Hematopoietic multipotent progenitor cell treated with erythropoietin and hydrocortisone succinate and interleukin-3 and kit ligand, for 4 days (in vitro differentiated cells): ENCODE results near the gene MYCBP2.

Experiments
- DNase-seq: peaks from one replicate; pipeline ENCODE4 v3.0.0-alpha.2; 2015

Gene MYCBP2

DNA sequence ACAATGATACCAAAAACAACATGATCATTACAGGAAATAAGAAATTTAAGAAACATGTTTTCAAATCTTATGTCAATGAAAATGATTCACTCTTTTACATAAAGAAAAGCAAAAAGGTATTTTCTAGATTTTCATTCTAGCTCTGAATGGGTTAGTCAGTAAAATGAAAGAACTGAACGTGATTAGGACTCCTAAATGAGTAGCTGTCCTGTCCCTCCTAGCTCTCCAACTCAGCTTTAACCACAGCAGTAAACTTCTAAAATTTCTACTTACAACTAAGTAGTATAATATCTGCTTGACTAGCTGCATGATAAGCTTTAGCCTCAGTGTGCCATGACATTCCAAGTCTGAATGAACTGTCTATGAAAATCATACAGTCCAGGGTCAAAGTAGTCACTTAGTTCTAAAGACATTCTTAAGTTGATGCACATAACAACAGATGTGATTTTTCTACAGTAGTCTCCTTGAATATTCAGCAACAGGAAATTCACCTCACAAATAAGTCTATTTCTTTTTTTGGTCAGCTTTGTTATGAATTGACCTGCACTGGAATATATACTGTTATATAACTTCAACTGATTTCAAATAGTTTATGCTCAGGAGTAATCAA lies 136.4 kb downstream of the MYCBP2 start:
- DNase-seq: no peak

- DNase-seq: no peak
Measured at GRCh38 chr13:77185721-77186120, 141.2 kb downstream of the MYCBP2 start.

GRCh38 chr13:77184455-77184854 lies 142.4 kb downstream of the MYCBP2 start:
- peak; percentile 50 for DNase-seq

- DNase-seq: no peak
Measured at GRCh38 chr13:77180011-77180410, 146.9 kb downstream of the MYCBP2 start.

- DNase-seq: no peak
Measured at GRCh38 chr13:77177646-77178045, 149.2 kb downstream of the MYCBP2 start.

DNA sequence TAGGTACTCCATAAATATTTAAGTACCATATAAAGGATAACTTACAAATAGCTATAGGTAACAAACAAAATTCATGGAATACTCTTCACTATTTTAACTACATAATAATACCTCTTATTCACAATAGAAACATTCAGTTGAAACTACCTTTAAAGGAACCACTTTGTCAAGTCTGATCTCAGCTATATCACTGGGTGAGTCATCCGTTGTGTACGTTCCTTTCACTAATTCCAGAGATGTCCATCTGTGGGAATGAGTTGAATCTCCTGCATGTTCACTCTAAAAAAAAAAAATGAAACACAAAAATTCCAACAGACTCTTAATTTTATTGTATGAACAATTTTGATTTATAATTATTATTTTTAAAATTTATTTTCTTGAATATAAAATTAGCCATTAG lies 150.5 kb downstream of the MYCBP2 start:
- DNase-seq: no peak

DNA sequence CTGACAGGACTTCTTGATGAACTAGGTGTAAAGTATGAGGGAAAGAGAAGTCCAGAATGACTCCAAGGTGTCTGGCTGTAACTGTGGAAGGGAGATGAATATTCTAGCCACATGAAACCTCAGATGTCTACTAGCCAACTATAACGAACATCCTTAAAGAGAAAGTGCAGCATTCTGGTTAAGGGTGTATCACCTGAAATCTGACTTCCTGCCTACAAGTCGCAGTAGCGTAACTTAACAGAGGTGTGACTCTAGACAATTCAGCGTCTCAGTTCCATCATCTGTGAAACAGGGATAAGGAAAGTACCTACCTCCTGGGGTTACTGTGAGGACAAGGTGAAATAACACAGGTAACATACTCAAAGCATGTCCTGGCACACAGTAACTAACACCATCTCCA lies 154.2 kb downstream of the MYCBP2 start:
- DNase-seq: no peak

DNA sequence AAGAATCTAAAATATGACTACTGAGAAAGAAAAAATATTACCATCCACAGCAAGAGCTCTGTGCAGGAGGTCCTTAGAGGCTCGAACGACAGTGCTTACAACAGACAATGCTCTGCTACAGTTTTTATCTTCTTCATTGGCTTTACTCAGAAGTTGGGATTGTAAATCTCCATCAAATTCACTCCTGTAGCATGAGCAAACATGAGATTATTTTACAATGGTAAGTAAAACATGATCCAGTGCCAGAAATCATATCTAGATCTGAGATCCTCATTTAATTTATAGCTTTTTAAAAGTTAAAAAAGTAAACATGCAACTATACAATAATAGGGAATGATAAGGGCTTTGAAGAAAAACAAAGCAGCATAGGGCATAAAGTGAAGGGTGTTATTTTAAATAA lies 155.4 kb downstream of the MYCBP2 start:
- no peak for DNase-seq

DNA sequence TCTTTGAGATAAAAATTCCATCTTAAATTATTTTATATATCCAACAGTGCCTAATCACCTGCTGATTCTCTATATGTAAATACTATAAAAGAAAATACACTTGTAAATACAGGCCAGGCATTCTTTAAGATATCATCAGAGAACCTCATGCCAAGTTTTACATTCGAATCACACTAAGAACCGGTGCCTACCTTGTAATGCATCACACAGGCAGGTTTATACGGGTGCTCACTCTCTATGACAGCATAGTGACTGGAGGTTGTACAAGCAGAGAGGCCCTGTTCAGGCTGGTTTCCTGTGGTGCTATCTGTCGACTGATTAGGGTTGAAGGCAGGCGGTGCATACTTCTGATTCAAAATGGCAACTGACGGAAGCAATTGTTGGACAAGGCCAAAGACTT lies 158.7 kb downstream of the MYCBP2 start:
- DNase-seq: no peak

GRCh38 chr13:77150651-77151050 lies 176.2 kb downstream of the MYCBP2 start:
- no peak for DNase-seq

- DNase-seq: no peak
Measured at GRCh38 chr13:77143431-77143830, 183.5 kb downstream of the MYCBP2 start.

DNA sequence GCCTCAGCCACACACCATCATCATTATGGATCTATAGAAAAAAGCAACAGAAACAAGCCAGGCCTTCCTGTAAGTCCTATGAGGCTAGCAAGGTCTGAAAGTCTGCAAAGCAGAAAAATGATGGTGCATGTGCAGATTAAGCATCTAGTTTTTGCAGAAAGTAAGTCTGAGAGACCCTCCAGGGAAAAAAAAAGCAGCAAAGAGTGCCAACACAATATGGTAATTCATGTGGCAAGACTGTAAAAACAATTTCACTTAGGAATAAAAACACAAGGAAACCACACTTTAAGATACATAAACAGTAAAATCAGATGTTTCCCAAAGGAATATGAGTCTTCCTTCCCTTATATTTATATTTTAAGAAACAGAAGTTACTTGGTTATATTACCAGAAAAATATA lies 187.6 kb downstream of the MYCBP2 start:
- DNase-seq: no peak

- DNase-seq: no peak
Measured at GRCh38 chr13:77138813-77139212, 188.1 kb downstream of the MYCBP2 start.

DNA sequence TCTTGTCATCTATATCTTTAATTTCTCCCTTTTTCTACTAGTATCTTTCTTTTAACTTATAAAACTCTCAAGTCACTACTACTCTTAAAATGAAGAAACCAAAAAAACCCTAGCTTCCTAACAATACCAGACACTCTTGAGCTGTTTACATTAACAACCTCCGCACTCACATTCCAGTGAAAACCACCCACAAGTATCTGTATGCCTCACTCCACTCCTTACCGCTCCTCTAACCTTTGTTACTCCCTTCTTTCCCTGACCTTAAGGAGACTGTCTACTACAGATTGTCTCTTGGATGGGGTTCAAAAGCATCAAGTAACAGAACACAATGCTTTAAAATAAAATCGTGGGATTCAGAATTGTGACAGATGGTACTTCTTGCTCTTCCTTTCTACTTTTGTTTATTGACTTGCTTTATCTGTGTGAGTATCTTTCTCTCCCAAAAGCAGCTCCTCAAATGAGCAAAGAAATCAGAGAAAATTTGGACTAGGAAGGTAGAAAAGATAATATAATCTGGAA lies 189.9 kb downstream of the MYCBP2 start:
- no peak for DNase-seq

DNA sequence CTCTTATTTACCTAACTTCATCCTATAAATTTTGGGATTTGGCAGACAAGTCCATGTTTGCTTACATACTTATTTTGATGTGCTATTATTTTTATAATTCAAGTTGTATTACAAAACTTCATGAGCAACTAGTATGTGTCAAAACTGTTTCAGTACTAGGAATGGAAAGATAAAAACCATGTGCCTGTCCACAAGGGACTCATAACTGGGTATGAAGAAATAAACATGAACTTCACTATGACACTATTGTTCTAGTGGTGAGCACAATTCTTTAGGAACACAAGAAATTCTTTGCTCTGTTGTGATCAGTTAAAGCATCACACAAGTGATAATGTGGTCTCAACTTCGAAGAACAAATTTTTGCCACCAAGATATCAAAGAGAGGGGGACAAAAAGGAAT lies 202.5 kb downstream of the MYCBP2 start:
- no peak for DNase-seq

DNA sequence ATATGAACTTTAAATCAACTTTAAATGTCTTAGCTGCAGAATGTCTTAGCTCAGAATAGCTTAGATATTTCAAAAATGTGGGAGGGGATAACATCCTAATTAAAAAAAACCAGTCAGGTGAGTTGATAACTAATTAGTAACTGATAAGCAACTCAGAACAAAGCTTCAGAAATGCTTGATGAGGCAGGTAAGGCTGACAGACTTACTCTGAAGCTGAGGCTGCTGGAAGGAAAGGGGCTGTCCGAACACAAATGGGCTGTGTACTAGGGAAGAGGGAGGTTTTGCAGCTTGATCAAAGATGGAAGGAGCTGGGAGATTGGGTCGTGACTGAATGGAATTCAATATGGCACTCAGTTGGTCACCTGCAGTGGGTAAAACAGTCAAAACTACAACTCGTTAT lies 208.8 kb downstream of the MYCBP2 start:
- no peak for DNase-seq

DNA sequence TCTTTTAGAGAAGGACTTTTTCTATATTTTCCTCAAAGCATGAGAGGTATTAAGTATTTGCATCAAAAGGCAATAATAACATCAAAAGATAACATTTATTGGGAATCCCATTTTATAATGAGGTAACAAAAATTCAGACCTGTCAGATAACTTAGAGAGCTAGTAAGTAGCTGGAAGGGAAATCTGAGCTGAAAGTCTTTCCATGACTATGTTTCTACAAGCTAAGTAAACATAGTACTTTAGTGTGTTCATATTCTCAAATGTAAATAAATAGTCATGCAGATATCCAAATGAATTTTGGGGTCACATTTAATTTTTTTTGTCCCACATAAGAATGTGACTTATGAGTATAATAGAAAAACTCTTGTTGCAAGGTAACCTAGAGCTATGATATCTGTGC lies 212.6 kb downstream of the MYCBP2 start:
- DNase-seq: no peak

DNA sequence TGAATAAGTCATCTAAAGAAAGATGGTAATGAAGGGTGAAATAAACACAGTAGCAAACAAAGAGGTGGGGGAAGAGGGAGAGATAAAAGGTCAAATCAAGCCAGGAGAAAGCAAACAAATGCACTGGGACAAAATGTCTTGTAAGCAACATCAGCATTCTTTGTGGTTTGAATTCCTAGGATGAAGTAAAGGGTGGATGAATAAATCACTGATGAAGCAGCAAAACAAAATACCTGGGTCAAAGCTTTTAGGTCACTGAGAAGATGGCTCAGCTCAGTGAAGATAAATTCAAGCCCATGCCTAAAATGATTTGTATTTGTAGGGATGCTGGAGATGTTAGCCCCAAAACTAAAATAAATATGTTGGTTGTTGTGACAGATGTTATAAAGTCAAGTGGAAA lies 213.4 kb downstream of the MYCBP2 start:
- no peak for DNase-seq

DNA sequence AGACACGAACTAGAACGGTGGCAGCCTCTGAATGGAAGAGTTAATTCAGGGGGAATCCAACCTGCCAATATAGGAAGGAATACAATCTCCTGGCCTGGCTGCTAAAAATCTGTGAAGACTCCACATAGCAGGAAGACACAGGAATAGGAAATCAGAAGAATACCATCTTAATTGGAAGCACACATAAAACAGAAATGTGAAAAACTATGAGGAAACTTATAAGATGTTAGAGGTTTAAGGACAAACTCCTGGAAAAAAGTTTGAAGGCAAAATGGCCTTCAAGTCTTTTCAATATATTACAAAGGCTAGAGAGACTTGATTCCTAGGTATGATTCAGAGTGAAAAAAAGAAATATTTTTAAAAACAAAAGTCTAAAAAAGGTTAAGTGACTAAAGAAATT lies 221.8 kb downstream of the MYCBP2 start:
- no peak for DNase-seq

DNA sequence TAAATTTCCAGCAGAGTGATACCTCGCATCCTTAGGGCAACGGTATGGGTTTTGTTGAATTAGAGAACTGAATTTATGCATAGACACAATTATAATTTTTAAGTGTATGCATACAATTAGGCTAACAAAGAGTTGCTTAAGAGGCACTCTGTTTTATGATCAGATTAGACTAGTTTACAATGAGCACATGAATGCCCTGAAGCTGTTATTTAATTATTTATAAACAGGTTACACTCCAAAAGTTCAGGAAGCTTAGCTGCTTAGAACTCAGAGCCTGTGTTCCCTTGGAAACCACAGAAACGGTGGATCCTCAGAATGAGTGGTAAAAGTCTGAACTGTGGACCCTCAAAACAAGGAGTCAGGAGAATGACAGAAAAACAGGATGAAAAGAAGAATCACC lies 227.5 kb downstream of the MYCBP2 start:
- DNase-seq: no peak

DNA sequence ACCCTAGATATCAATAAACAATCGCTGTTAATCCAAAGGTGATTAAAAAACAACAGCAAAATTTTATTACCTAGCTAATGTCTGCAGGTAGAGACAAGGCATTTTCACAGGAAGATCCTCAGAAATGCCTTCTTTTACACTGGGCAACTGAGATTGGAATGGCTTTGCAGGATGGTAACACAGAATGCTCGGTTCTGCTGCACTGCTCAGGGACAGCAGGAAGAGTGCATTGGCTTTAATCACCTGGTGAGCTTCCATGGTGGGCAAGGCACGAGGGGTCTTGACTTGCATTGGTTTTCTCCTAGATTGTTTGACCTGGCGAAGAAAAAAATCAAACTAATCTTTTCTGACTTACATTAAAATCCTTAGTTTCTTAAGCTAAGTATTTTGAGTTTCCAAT lies 231.6 kb downstream of the MYCBP2 start:
- no peak for DNase-seq

GRCh38 chr13:77094773-77095172 lies 232.1 kb downstream of the MYCBP2 start:
- no peak for DNase-seq

DNA sequence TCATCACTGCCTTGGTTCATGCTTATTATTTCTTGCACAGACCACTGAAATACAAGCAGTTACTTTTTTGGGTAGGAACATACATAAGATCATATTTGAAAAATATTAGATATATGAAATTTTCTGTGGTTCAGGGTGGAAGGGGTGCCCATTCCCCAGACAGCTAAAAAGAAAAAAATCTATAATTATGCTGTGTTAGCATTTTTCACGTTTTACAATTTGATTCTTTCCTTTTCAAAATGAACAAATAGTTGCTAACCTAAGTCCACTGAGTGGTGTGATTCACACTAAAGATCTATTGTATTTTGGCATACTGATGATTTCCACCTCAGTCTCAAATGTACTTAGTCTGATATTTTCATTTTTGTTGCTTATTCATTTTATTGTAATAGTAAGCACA lies 233.2 kb downstream of the MYCBP2 start:
- no peak for DNase-seq

- DNase-seq: no peak
Measured at GRCh38 chr13:77084755-77085154, 242.1 kb downstream of the MYCBP2 start.

DNA sequence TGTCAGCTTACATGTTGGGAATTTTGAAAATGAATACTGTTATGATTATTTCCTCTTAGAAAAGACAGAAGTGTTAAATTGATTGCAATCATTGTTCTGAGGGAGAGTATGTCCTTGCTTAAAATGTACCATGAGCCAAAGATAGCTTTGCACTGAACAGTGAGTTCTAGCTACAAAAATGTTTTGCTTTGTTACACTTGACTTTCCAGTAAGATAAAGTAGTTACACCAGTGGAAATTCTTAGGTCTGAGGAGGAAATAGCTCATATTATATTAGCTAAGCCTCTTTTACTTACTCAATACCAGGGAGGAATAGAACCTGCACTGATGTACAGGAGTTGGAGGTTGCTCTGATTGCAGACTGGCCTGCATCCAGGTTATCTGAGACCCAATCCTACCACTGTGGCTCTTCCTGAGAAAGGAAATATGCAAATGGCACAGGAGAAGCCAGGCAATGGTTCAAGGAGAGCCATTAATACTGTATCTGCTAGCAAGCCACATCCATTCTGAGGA lies 246.9 kb downstream of the MYCBP2 start:
- DNase-seq: no peak
